22Rv1 (cell line): ENCODE data around the gene GPC6.

Experiments
- H3K27ac ChIP-seq: fragments of 450-650 bp; 2 replicates; pipeline ENCODE4 v1.5.1; 2017
- ZFX ChIP-seq: fragments of 450-650 bp; IDR thresholded peaks from 2 replicates; pipeline ENCODE4 v1.6.1; 2017; ENCODE audit warnings: antibody characterized with exemption, borderline replicate concordance
- TF ChIP-seq, protein P1 (sequence below): fragments of 450-650 bp; IDR thresholded peaks from 2 replicates; pipeline ENCODE4 v1.5.1; 2017; ENCODE audit warnings: mild to moderate bottlenecking

The GPC6 gene

GRCh38 chr13:94199135-94199534 is 972.5 kb downstream of the GPC6 start:
- peak overlapping the region; percentile 96 for H3K27ac ChIP-seq
- TF ChIP-seq ZFX, result no peak
- TF ChIP-seq, protein P1, sequence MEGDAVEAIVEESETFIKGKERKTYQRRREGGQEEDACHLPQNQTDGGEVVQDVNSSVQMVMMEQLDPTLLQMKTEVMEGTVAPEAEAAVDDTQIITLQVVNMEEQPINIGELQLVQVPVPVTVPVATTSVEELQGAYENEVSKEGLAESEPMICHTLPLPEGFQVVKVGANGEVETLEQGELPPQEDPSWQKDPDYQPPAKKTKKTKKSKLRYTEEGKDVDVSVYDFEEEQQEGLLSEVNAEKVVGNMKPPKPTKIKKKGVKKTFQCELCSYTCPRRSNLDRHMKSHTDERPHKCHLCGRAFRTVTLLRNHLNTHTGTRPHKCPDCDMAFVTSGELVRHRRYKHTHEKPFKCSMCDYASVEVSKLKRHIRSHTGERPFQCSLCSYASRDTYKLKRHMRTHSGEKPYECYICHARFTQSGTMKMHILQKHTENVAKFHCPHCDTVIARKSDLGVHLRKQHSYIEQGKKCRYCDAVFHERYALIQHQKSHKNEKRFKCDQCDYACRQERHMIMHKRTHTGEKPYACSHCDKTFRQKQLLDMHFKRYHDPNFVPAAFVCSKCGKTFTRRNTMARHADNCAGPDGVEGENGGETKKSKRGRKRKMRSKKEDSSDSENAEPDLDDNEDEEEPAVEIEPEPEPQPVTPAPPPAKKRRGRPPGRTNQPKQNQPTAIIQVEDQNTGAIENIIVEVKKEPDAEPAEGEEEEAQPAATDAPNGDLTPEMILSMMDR, result no peak

- no peak for TF ChIP-seq ZFX
- TF ChIP-seq, protein P1, result no peak
- peak overlapping the region; percentile 96 for H3K27ac ChIP-seq
These were observed 974.4 kb downstream of the GPC6 start for GRCh38 chr13:94201022-94201421.

DNA sequence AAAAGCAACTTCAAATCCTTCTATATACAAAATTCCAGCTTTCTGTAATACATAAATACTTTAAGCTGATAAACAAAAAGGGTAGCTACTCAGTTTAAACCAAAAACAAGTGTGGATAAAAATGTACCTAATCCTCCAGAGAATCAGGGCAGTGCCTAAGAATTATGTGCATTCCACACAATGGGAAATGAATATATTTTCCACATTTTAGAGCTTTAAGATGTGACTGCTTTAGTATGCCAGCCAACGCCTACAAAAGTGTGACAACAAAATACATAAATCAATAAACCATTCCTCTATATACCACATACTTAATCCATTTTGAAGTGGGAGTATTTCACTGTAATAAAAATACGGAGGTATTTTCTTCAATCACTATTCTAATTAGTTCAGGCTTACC is 977.6 kb downstream of the GPC6 start:
- peak overlapping the region; percentile 96 for H3K27ac ChIP-seq
- TF ChIP-seq, protein P1, result no peak
- TF ChIP-seq ZFX, result no peak

- H3K27ac ChIP-seq, result peak overlapping the region; percentile 96
- TF ChIP-seq, protein P1, result no peak
- TF ChIP-seq ZFX, result no peak
These were observed 978.3 kb downstream of the GPC6 start for GRCh38 chr13:94204946-94205345.

DNA sequence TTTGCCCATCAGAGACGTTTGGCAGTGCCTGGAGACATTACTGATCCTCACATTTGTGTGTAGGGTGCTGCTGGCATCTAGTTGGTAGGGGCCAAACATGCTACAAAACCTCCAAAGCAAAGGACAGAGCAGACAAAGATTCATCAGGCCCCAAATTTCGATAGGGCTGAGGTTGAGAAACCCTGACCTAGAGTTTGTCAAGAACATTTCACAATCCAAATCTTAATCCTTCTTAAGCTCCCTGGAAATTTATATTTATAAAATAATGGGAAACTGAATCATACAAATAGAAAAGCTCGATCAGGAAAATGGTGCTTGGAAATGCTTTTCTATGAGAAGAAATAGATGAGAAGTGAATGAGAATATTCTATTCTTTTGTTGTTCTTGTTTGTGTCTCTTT is 979.3 kb downstream of the GPC6 start:
- no peak for TF ChIP-seq ZFX
- TF ChIP-seq, protein P1, result no peak
- peak overlapping the region; percentile 96 for H3K27ac ChIP-seq

DNA sequence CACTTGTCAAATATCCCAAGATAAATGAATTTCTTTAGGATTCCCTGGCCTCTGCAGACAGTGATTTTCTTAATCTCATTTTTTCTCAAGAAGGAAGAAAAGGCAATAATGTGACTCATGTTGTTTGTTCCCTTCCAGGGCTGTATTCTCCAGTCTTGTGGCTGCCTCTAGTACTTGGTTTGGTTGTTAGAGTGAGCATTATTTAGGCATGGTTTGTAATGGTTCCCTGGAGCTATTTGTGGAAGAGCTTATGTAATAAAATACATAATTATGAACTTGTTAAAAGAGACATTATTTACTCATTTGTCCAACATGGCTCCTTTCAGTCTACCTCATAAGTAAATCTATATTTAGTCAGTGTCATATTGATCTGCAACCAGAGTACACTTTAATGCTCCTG is 982.5 kb downstream of the GPC6 start:
- TF ChIP-seq, protein P1, result no peak
- H3K27ac ChIP-seq, result peak overlapping the region; percentile 96

- peak overlapping the region; percentile 96 for H3K27ac ChIP-seq
These were observed 983.3 kb downstream of the GPC6 start for GRCh38 chr13:94209913-94210312.

GRCh38 chr13:94210816-94211215 is 984.2 kb downstream of the GPC6 start:
- H3K27ac ChIP-seq, result peak overlapping the region; percentile 96
- no peak for TF ChIP-seq ZFX
- TF ChIP-seq, protein P1, result no peak
